IPS DF 6.9 (cell line): ENCODE data around the gene BLOC1S6.

Source experiments
- DNase-seq: peaks from one replicate; pipeline ENCODE4 v3.0.0-alpha.2; 2013; ENCODE audit warnings: low read depth, low spot score
- H3K27ac ChIP-seq: one replicate; pipeline ENCODE4 v1.5.1; 2013; ENCODE audit warnings: low read length, control low read depth
- H3K27me3 ChIP-seq: 2 replicates; pipeline ENCODE4 v1.6.1; 2013; ENCODE audit warnings: mild to moderate bottlenecking, low read length; ENCODE audit not compliant: control insufficient read depth, insufficient read depth
- H3K36me3 ChIP-seq: 2 replicates; pipeline ENCODE4 v1.6.1; 2013; ENCODE audit warnings: low read length; ENCODE audit not compliant: control insufficient read depth, insufficient read depth
- H3K4me1 ChIP-seq: 2 replicates; pipeline ENCODE4 v1.6.1; 2013; ENCODE audit warnings: low read length; ENCODE audit not compliant: control insufficient read depth, insufficient read depth
- H3K4me3 ChIP-seq: 2 replicates; pipeline ENCODE4 v1.5.1; 2013; ENCODE audit warnings: mild to moderate bottlenecking, low read length
- H3K9me3 ChIP-seq: 2 replicates; pipeline ENCODE4 v1.6.1; 2013; ENCODE audit warnings: low read length, inconsistent platforms; ENCODE audit not compliant: control insufficient read depth, insufficient read depth
- WGBS: extraction: QIAGEN DNeasy Blood & Tissue Kit; methylation state at CpG from one replicate; pipeline ENCODE4 v1.1.7; 2013; ENCODE audit warnings: mixed read lengths, missing lambda C conversion rate; ENCODE audit not compliant: insufficient read length, insufficient coverage; 5-methylcytosine and 5-hydroxymethylcytosine counted together

Gene BLOC1S6

GRCh38 chr15:45588219-45588875, 1.2 kb downstream of the BLOC1S6 start:
- Histone ChIP-seq H3K4me1 (no peaks in the 10 kb centered on the region), H3K27ac (no peak overlapping the region), H3K27me3 (no peaks in the 10 kb centered on the region), H3K36me3 (no peaks in the 10 kb centered on the region), H3K9me3 (no peaks in the 10 kb centered on the region), H3K4me3 (peak overlapping the region; percentile 79; the same call in 1 of the 2 replicates)
- DNase-seq, result no peak
- no CpG with 5 or more reads among the region's 6 CpGs for WGBS

GRCh38 chr15:45589256-45589655, 2.1 kb downstream of the BLOC1S6 start:
- no peak for DNase-seq
- no peak overlapping the region for H3K4me3 ChIP-seq
- WGBS, result 100% methylated on average over 1 of the region's 5 CpGs
- H3K4me1 ChIP-seq, result no peaks in the 10 kb centered on the region
- no peak overlapping the region for H3K27ac ChIP-seq
- no peaks in the 10 kb centered on the region for H3K9me3 ChIP-seq
- no peaks in the 10 kb centered on the region for H3K36me3 ChIP-seq
- no peaks in the 10 kb centered on the region for H3K27me3 ChIP-seq

DNA sequence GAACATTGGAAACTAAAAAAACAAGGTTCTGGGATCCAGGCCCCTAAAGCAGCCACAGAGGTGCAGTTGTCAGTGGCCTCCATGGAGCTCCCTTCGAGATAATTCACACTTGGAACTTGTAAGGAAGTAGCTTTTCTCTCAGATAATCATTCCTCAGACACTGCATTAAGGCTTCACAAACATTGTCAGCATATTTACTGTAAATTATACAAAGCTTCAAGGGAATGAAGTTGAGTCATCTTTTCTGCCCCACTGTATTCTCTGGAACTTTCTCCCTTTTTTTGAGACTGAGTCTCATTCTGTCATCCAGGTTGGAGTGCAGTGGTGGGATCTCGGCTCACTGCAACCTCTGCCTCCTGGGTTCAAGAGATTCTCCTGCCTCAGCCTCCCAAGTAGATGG, 7.1 kb downstream of the BLOC1S6 start:
- DNase-seq, result no peak
- Histone ChIP-seq H3K9me3 (no peaks in the 10 kb centered on the region), H3K27me3 (no peaks in the 10 kb centered on the region), H3K36me3 (no peaks in the 10 kb centered on the region), H3K27ac (no peak overlapping the region), H3K4me3 (no peak overlapping the region), H3K4me1 (no peaks in the 10 kb centered on the region)
- WGBS, result no CpG with 5 or more reads among the region's 2 CpGs

- WGBS, result no CpG with 5 or more reads among the region's 2 CpGs
- no peak overlapping the region for H3K4me3 ChIP-seq
- no peak for DNase-seq
- no peaks in the 10 kb centered on the region for H3K9me3 ChIP-seq
- H3K4me1 ChIP-seq, result no peaks in the 10 kb centered on the region
- H3K27me3 ChIP-seq, result no peaks in the 10 kb centered on the region
- H3K27ac ChIP-seq, result no peak overlapping the region
- no peaks in the 10 kb centered on the region for H3K36me3 ChIP-seq
Observed at GRCh38 chr15:45594835-45595530, 7.8 kb downstream of the BLOC1S6 start.

DNA sequence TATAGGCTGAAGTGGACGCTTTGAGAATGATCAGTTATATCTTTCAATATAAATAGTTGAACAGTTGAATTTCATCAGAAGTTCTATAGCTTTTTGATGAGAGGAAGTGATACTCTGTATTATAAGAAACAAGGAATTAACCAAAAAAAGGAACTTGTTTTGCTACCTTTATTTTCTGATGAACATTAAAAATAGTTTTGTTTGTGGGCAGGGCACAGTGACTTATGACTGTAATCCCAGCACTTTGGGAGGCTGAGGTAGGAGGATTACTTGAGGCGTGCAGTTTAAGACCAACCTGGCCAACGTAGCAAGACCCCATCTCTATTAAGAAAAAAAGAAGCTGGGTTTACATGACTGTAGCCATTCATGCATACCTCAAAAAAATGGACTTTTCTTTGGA, 16.7 kb downstream of the BLOC1S6 start:
- H3K27me3 ChIP-seq, result no peaks in the 10 kb centered on the region
- no CpG with 5 or more reads among the region's 3 CpGs for WGBS
- no peaks in the 10 kb centered on the region for H3K36me3 ChIP-seq
- H3K27ac ChIP-seq, result no peak overlapping the region
- no peak overlapping the region for H3K4me3 ChIP-seq
- no peak for DNase-seq
- no peaks in the 10 kb centered on the region for H3K4me1 ChIP-seq
- H3K9me3 ChIP-seq, result no peaks in the 10 kb centered on the region

GRCh38 chr15:45604326-45604725, 17.1 kb downstream of the BLOC1S6 start:
- WGBS, result no CpG with 5 or more reads among the region's 1 CpG
- no peaks in the 10 kb centered on the region for H3K36me3 ChIP-seq

DNA sequence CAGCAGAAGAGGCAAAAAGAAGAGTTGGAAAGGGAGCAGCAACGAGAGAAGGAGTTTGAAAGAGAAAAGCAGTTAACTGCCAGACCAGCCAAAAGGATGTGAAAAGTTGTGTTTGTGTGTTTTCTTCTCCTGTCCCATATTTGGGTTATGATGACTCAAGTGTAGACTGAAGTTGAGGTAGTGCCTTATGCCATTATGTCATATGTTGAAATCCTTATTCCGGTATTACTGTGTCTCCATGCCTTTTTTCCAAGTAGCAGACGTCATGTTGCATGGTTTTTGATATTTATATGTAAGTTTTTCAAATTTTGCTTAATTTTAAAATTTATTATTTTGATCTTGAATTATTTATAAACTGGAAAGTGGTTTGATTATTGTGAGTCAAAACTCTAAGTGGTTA, 19.2 kb downstream of the BLOC1S6 start:
- Histone ChIP-seq H3K9me3 (no peaks in the 10 kb centered on the region), H3K4me3 (no peak overlapping the region), H3K36me3 (no peaks in the 10 kb centered on the region), H3K27ac (no peak overlapping the region), H3K4me1 (no peaks in the 10 kb centered on the region), H3K27me3 (no peaks in the 10 kb centered on the region)
- DNase-seq, result no peak
- WGBS, result no CpG with 5 or more reads among the region's 3 CpGs

More at GRCh38 chr15:45604326-45604725, 17.1 kb downstream of the BLOC1S6 start:
- Histone ChIP-seq H3K4me1 (no peaks in the 10 kb centered on the region), H3K27me3 (no peaks in the 10 kb centered on the region), H3K4me3 (no peak overlapping the region), H3K27ac (no peak overlapping the region), H3K9me3 (no peaks in the 10 kb centered on the region)
- DNase-seq, result no peak

GRCh38 chr15:45606841-45607240, 19.7 kb downstream of the BLOC1S6 start:
- WGBS, result no CpG with 5 or more reads among the region's 1 CpG
- Histone ChIP-seq H3K9me3 (no peaks in the 10 kb centered on the region), H3K4me1 (no peaks in the 10 kb centered on the region), H3K36me3 (no peaks in the 10 kb centered on the region), H3K4me3 (no peak overlapping the region), H3K27me3 (no peaks in the 10 kb centered on the region), H3K27ac (no peak overlapping the region)
- no peak for DNase-seq

GRCh38 chr15:45611305-45611704, 24.1 kb downstream of the BLOC1S6 start:
- Histone ChIP-seq H3K4me3 (no peak overlapping the region), H3K27ac (no peak overlapping the region), H3K27me3 (no peaks in the 10 kb centered on the region), H3K9me3 (no peaks in the 10 kb centered on the region), H3K4me1 (no peaks in the 10 kb centered on the region), H3K36me3 (no peaks in the 10 kb centered on the region)
- WGBS, result no CpG with 5 or more reads among the region's 4 CpGs
- DNase-seq, result no peak

- Histone ChIP-seq H3K36me3 (no peaks in the 10 kb centered on the region), H3K4me3 (no peak overlapping the region), H3K27ac (no peak overlapping the region), H3K27me3 (no peaks in the 10 kb centered on the region), H3K9me3 (no peaks in the 10 kb centered on the region), H3K4me1 (no peaks in the 10 kb centered on the region; the same call in 1 of the 2 replicates)
- WGBS, result no CpG with 5 or more reads among the region's 1 CpG
- no peak for DNase-seq
Observed at GRCh38 chr15:45612790-45613415, 25.7 kb downstream of the BLOC1S6 start.
